GM12878 (cell line): Measurements from ENCODE around the gene PDK1. TPM values are rescaled to one million over a fixed set of nuclear protein-coding genes. Genes with fewer than 3 reads are reported as not detected.
"Not testable (repeated sequence)": the region's sequence is repeated elsewhere in the genome, so short reads cannot be mapped to it uniquely, and the experiment has no call there.

Experiments used
- ATAC-seq: fragments of 200-7000 bp; cut with Tn5 transposase; 3 replicates; pipeline ENCODE4 v1.9.1; 2020; ENCODE audit warnings: mild to moderate bottlenecking, moderate library complexity
- BruUV-seq: library from RNA; stranded (reverse); fragments of 400-500 nt; replicated peaks from 2 replicates; lab custom pipeline; 2021; lab: Mats Ljungman, UMichigan
- CTCF ChIA-PET: fragments of 300-600 bp; sonication (Branson Sonifier 250); formaldehyde crosslinking; extraction: SDS; loops from one replicate; lab custom pipeline; 2021; ENCODE audit warnings: inconsistent platforms; lab: Yijun Ruan, JAX
- POLR2A ChIA-PET: fragments of 350-600 bp; formaldehyde crosslinking; extraction: SDS; loops from one replicate; lab custom pipeline; 2021; ENCODE audit warnings: inconsistent platforms; lab: Charles Lee
- RAD21 ChIA-PET: fragments of 300-600 bp; sonication (Branson Sonifier 250); formaldehyde crosslinking; loops from one replicate; lab custom pipeline; 2023; ENCODE audit warnings: antibody characterized with exemption; ENCODE audit not compliant: unreplicated experiment; lab: Charles Lee
- SMC1A ChIA-PET: fragments of 300-600 bp; sonication (Branson Sonifier 250); formaldehyde crosslinking; loops from one replicate; lab custom pipeline; 2023; ENCODE audit not compliant: unreplicated experiment, uncharacterized antibody; lab: Charles Lee
- DNase-seq: peaks from one replicate; pipeline ENCODE4 v3.0.0-alpha.2; 2011; ENCODE audit warnings: low read depth, low spot score
- FAIRE-seq: peaks from 3 replicates; lab custom pipeline; 2011; peaks lifted over from hg19 to GRCh38; lab: Jason Lieb, UNC
- H2AFZ ChIP-seq: 2 replicates; pipeline ENCODE4 v1.6.0; 2011; ENCODE audit warnings: low read depth, low read length, control low read depth; ENCODE audit not compliant: control insufficient read depth
- H3K27ac ChIP-seq: 2 replicates; pipeline ENCODE4 v1.5.1; 2011; ENCODE audit warnings: control low read depth; ENCODE audit not compliant: control insufficient read depth, insufficient read depth
- H3K27me3 ChIP-seq, 2 experiments: replicated peaks in 1 of 2; 2 replicates each; pipeline versions ENCODE4 v1.6.0 to v1.6.1; 2011; ENCODE audit warnings: low read length in 1 of 2; ENCODE audit not compliant: control insufficient read depth in 2 of 2, insufficient read depth in 2 of 2
- H3K36me3 ChIP-seq, 2 experiments: 2 replicates each; pipeline ENCODE4 v1.5.1; 2011; ENCODE audit warnings: low read length in 1 of 2; ENCODE audit not compliant: control insufficient read depth in 2 of 2, insufficient read depth in 2 of 2
- H3K4me1 ChIP-seq: 2 replicates; pipeline ENCODE4 v1.6.1; 2011; ENCODE audit warnings: mild to moderate bottlenecking, low read length, moderate library complexity, mixed read lengths; ENCODE audit not compliant: control insufficient read depth, insufficient read depth
- H3K4me2 ChIP-seq: 2 replicates; pipeline ENCODE4 v1.6.0; 2011; ENCODE audit warnings: control low read depth; ENCODE audit not compliant: control insufficient read depth, insufficient read depth
- H3K4me3 ChIP-seq: fragments of 200-600 bp; sonication (generic); 2 replicates; pipeline ENCODE4 v1.5.1; 2016
- H3K79me2 ChIP-seq: 2 replicates; pipeline ENCODE4 v1.6.0; 2011; ENCODE audit warnings: low read length; ENCODE audit not compliant: control insufficient read depth, insufficient read depth
- H3K9ac ChIP-seq: 2 replicates; pipeline ENCODE4 v1.8.0; 2011; ENCODE audit warnings: low read length, control low read depth, mixed read lengths; ENCODE audit not compliant: control insufficient read depth, insufficient read depth
- H3K9me3 ChIP-seq: replicated peaks from 3 replicates; pipeline ENCODE4 v1.5.1; 2011; ENCODE audit warnings: mild to moderate bottlenecking, low read length; ENCODE audit not compliant: control insufficient read depth, insufficient read depth
- H4K20me1 ChIP-seq: 2 replicates; pipeline ENCODE4 v1.6.0; 2011; ENCODE audit not compliant: control insufficient read depth, insufficient read depth
- BCL3 ChIP-seq: IDR thresholded peaks from 2 replicates; pipeline ENCODE4 v1.6.1; 2011; ENCODE audit warnings: borderline replicate concordance, low read depth, mild to moderate bottlenecking, moderate library complexity, low read length; ENCODE audit not compliant: insufficient read depth, poor library complexity, severe bottlenecking
- CBX3 ChIP-seq: fragments of 200-600 bp; sonication (generic); IDR thresholded peaks from 2 replicates; pipeline ENCODE4 v1.6.1; 2016; ENCODE audit warnings: low read depth, borderline replicate concordance
- ELK1 ChIP-seq: IDR thresholded peaks from 2 replicates; pipeline ENCODE4 v1.6.1; 2012; ENCODE audit warnings: low read depth, low read length, improper control_type of control experiment
- EZH2 ChIP-seq: IDR thresholded peaks from 2 replicates; pipeline ENCODE4 v1.6.1; 2012; ENCODE audit warnings: low read depth, mild to moderate bottlenecking, control low read depth, inconsistent platforms, low read length, borderline replicate concordance; ENCODE audit not compliant: control insufficient read depth
- IKZF1 ChIP-seq: fragments of 450-650 bp; conservative IDR thresholded peaks from 2 replicates; pipeline ENCODE4 v1.6.1; 2017; ENCODE audit warnings: antibody characterized with exemption, mild to moderate bottlenecking
- MYB ChIP-seq: fragments of 150-350 bp; IDR thresholded peaks from 2 replicates; pipeline ENCODE4 v1.6.1; 2014; ENCODE audit warnings: mild to moderate bottlenecking, low read depth, low read length, borderline replicate concordance
- NBN ChIP-seq: fragments of 450-650 bp; IDR thresholded peaks from 2 replicates; pipeline ENCODE4 v1.6.1; 2016
- RAD51 ChIP-seq: fragments of 450-650 bp; IDR thresholded peaks from 2 replicates; pipeline ENCODE4 v1.6.1; 2016; ENCODE audit warnings: moderate library complexity, mild to moderate bottlenecking, inconsistent platforms
- SP1 ChIP-seq: IDR thresholded peaks from one replicate; pipeline ENCODE4 v1.6.1; 2011; ENCODE audit warnings: low read depth, low read length
- SRF ChIP-seq, 2 experiments: IDR thresholded peaks; 2 replicates each; pipeline ENCODE4 v1.6.1; 2011; ENCODE audit warnings: low read depth in 2 of 2, low read length in 2 of 2, mild to moderate bottlenecking in 1 of 2, moderate library complexity in 1 of 2
- ZNF24 ChIP-seq: fragments of 450-650 bp; IDR thresholded peaks from 2 replicates; pipeline ENCODE4 v1.6.1; 2017; ENCODE audit warnings: antibody characterized with exemption, mild to moderate bottlenecking
- ZNF274 ChIP-seq: IDR thresholded peaks from one replicate; pipeline ENCODE4 v1.8.0; 2011; ENCODE audit not compliant: insufficient read length, insufficient read depth
- WGBS: methylation state at CpG from one replicate; pipeline ENCODE4 v1.1.6; 2016; ENCODE audit warnings: low lambda C conversion rate; ENCODE audit not compliant: insufficient replicate concordance, insufficient coverage; ENCODE audit errors: missing lambda C conversion rate; 5-methylcytosine and 5-hydroxymethylcytosine counted together
- in situ Hi-C: fragments of 300-500 bp; cut with MboI; formaldehyde crosslinking; loops from 9 replicates; pipeline ENCODE4 v1.14.3; 2018; ENCODE audit warnings: mixed read lengths
- intact Hi-C: fragments of 100-400 bp; cut with micrococcal nuclease; formaldehyde crosslinking; loops from one replicate; pipeline ENCODE4 v1.14.2; 2022; ENCODE audit not compliant: unreplicated experiment
- polyA plus RNA-seq, 11 experiments: library from polyadenylated mRNA; depleted of rRNA in 4 of 11; unstranded in 6 of 11; stranded (reverse) in 5 of 11; fragments of >200 nt; fragmentation: Nextera tagmentation in 4 of 11; fragmentation: Illumina TruSeq in 1 of 11; extraction: Ambion mirVana in 4 of 11; extraction: Trizol in 1 of 11; gene quantifications; 1 replicate in 1 of 11; 2 replicates in 10 of 11; pipeline versions ENCODE4 v1.2.1 to v1.2.3, GENCODE V29; 2011 to 2016; ENCODE audit warnings: inconsistent platforms in 2 of 11, missing spikeins in 2 of 11, low read depth in 1 of 11
- total RNA-seq, 4 experiments: library from RNA; depleted of rRNA in 3 of 4; stranded (reverse); fragments of >200 nt in 3 of 4; fragmentation: Illumina TruSeq in 1 of 4; extraction: Trizol in 1 of 4; gene quantifications; 2 replicates each; pipeline versions ENCODE4 v1.2.1 to v1.2.3, GENCODE V29; 2013 to 2021

PDK1 gene
- total and polyA plus RNA-seq, 10 of the 15 experiments (the other 5 are each of a cell fraction or from before 2014, with no cell fraction given), result 5.3 to 128 (median 17.1) TPM

GRCh38 chr2:172549802-172550201 lies 6.1 kb upstream of the PDK1 start:
- H3K36me3 ChIP-seq, H3K4me1 ChIP-seq, RAD21 ChIA-PET, DNase-seq, H2AFZ ChIP-seq, H3K4me3 ChIP-seq, H3K9ac ChIP-seq, intact Hi-C loops, BruUV-seq, H3K27ac ChIP-seq, H3K4me2 ChIP-seq, H4K20me1 ChIP-seq, ATAC-seq, H3K27me3 ChIP-seq, POLR2A ChIA-PET, CTCF ChIA-PET, FAIRE-seq: not testable (repeated sequence)
- peaks cover 12% of the 10 kb centered on the region for H3K79me2 ChIP-seq
- SMC1A ChIA-PET, result interaction anchor here (1.0 to 1.8 kb wide), 2 partner anchors 11 to 12 kb away, joined by 3 to 4 read pairs; no protein-coding TSS in a partner anchor
- in situ Hi-C loops, result loop anchor here (25.0 kb wide), 1 partner anchor 1613 kb away; the partner anchor contains the start of gene GORASP2
- H3K9me3 ChIP-seq, result peaks cover 11% of the 10 kb centered on the region; the same call in 2 of the 3 replicates
- 0% methylated on average over 1 of the region's 1 CpG for WGBS

- ChIA-PET SMC1A (interaction anchor here (1.0 to 1.8 kb wide), 2 partner anchors 11 kb away, joined by 3 to 4 read pairs; no protein-coding TSS in a partner anchor), POLR2A (no interaction called here), RAD21 (no interaction called here), CTCF (no interaction called here)
- intact Hi-C loops, result no loop called here
- Histone ChIP-seq H2AFZ (no peak overlapping the region), H3K4me3 (no peak overlapping the region), H3K4me2 (no peak overlapping the region), H3K9me3 (peaks cover 11% of the 10 kb centered on the region; the same call in 2 of the 3 replicates), H3K36me3 (no peaks in the 10 kb centered on the region; a peak in 1 of 4 replicates), H3K4me1 (peaks cover 9% of the 10 kb centered on the region), H3K27ac (no peak overlapping the region), H3K27me3 (no peaks in the 10 kb centered on the region), H3K79me2 (peaks cover 17% of the 10 kb centered on the region), H4K20me1 (no peaks in the 10 kb centered on the region), H3K9ac (no peak overlapping the region)
- FAIRE-seq, result no peak
- no peak for ATAC-seq
- no peak for DNase-seq
- BruUV-seq, result no TSS peak
- in situ Hi-C loops, result loop anchor here (25.0 kb wide), 1 partner anchor 1613 kb away; the partner anchor contains the start of gene GORASP2
- no peak for TF ChIP-seq MYB
- TF ChIP-seq IKZF1, result no peak
- no peak for TF ChIP-seq ZNF274
- TF ChIP-seq RAD51, result no peak
- no peak for TF ChIP-seq SP1
- no peak for TF ChIP-seq ZNF24
- no peak for TF ChIP-seq ELK1
- no peak for TF ChIP-seq EZH2
- TF ChIP-seq SRF (IDR thresholded peaks at IDR 0.05; ENCODE audit: low read depth in 2 of 2, low read length in 2 of 2), result no peak
- TF ChIP-seq CBX3, result no peak
- no peak for TF ChIP-seq NBN
- TF ChIP-seq BCL3, result no peak
Measured at GRCh38 chr2:172550419-172550818, 5.5 kb upstream of the PDK1 start.
